ENCODE results near the gene AMOTL2.

GRCh38 chr3:134373271-134374104, 759 bp downstream of the AMOTL2 start:
- TF ChIP-seq CTCF (IDR thresholded peaks at IDR 0.05; ENCODE audit: low read depth, low read length) = no peak
- no peak for TF ChIP-seq EZH2phosphoT487 (IDR thresholded peaks at IDR 0.05; ENCODE audit: low read depth)

Measured in OCI-LY3 (cell line).